Esophagus muscularis mucosa (tissue), 4 donors: ENCODE measurements around the gene HELZ2. TPM values are rescaled to one million over a fixed set of nuclear protein-coding genes. Genes with fewer than 3 reads are reported as not detected.

ENCODE experiments used
- DNase-seq: peaks from one replicate; pipeline ENCODE4 v3.0.0-alpha.2; 2017; ENCODE audit errors: extremely low spot score
- H3K27ac ChIP-seq, 4 donors: fragments of 200-600 bp; sonication (generic); replicated peaks in 1 of 4; 1 replicate in 3 of 4; 2 replicates in 1 of 4; pipeline ENCODE4 v1.5.1; 2016 to 2019; ENCODE audit warnings: mild to moderate bottlenecking in 1 of 4
- H3K27me3 ChIP-seq, 4 donors: fragments of 200-600 bp; sonication (generic); one replicate each; pipeline versions ENCODE4 v1.5.1 to v1.6.0; 2016 to 2019
- H3K36me3 ChIP-seq, 4 donors: fragments of 200-600 bp; sonication (generic); one replicate each; pipeline ENCODE4 v1.5.1; 2016 to 2019
- H3K4me1 ChIP-seq, 4 donors: fragments of 200-600 bp; sonication (generic); one replicate each; pipeline ENCODE4 v1.5.1; 2016 to 2019
- H3K4me3 ChIP-seq, 4 donors: fragments of 200-600 bp; sonication (generic); 1 replicate in 2 of 4; 2 replicates in 2 of 4; pipeline ENCODE4 v1.5.1; 2016 to 2019; ENCODE audit warnings: mild to moderate bottlenecking in 4 of 4, moderate library complexity in 1 of 4
- H3K9me3 ChIP-seq, 4 donors: fragments of 200-600 bp; sonication (generic); 1 replicate in 3 of 4; 2 replicates in 1 of 4; pipeline ENCODE4 v1.5.1; 2016 to 2019
- CTCF ChIP-seq, 3 experiments: fragments of 200-600 bp in 2 of 3; fragments of 450-650 bp in 1 of 3; sonication (generic) in 2 of 3; IDR thresholded peaks; one replicate each; pipeline ENCODE4 v1.5.1; 2017 to 2019; ENCODE audit warnings: antibody characterized with exemption in 3 of 3, mild to moderate bottlenecking in 2 of 3, moderate library complexity in 1 of 3
- EP300 ChIP-seq: sonication (generic); formaldehyde crosslinking; IDR thresholded peaks from one replicate; pipeline ENCODE4 v1.6.1; 2017; ENCODE audit warnings: antibody characterized with exemption
- POLR2A ChIP-seq: fragments of 450-650 bp; IDR thresholded peaks from one replicate; pipeline ENCODE4 v1.6.1; 2017; ENCODE audit warnings: antibody characterized with exemption, moderate library complexity, mild to moderate bottlenecking, low read depth
- POLR2AphosphoS5 ChIP-seq, 2 donors: sonication (generic); formaldehyde crosslinking; IDR thresholded peaks; one replicate each; pipeline ENCODE4 v1.6.1; 2017; ENCODE audit warnings: antibody characterized with exemption in 2 of 2
- WGBS: methylation state at CpG from one replicate; pipeline ENCODE4 v1.1.5; 2018; 5-methylcytosine and 5-hydroxymethylcytosine counted together
- intact Hi-C: fragments of 100-400 bp; cut with DNase I; formaldehyde crosslinking; loops from one replicate; pipeline ENCODE4 v1.15.1; 2023
- total RNA-seq, 4 donors: library from RNA; depleted of rRNA; stranded (reverse); fragments of >200 nt; gene quantifications; one replicate each; pipeline versions ENCODE4 v1.1.0 to v1.2.1, GENCODE V29; 2016

HELZ2 gene
- total RNA-seq, 4 donors from 2014 or later = 19.5 to 36.9 (median 30.3) TPM

DNA sequence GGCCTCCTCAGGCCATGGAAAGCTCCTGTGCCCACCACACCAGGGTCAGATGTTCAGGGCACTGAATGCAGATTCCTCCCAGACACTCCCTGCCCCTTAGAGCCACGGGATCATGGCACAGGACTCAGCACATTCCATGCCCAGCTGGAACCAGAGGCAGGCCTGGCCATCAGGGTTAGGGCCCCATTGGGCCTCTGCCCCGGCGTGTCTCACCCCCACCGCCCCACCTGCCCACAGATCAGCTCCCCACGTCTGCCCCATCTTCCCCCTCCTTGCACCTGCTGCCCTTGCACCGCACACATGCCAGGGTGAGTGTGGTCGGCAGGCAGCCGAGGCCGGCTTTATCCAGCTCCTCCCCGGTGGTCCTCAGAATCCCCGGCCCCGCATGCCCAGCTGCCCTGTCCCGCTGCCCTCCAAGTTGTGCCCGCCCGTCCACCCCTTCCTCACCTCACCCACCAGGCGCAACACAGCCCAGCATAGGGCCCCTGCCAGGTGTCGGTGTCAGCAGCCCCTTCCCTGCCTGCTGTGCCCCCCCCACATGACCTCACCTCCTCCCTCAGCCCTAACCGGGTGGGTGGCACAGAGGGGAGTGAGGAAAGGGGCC is 24.3 kb downstream of the HELZ2 start:
- no peak overlapping the region for H3K27ac ChIP-seq
- 88% methylated on average over 18 of the region's 18 CpGs for WGBS
- intact Hi-C loops = no loop called here
- H3K9me3 ChIP-seq = no peaks in the 10 kb centered on the region
- H3K4me1 ChIP-seq = peaks cover 12 to 26% (median 22%) of the 10 kb centered on the region in 4 donors
- H3K36me3 ChIP-seq = no peaks in the 10 kb centered on the region
- no peak overlapping the region for H3K4me3 ChIP-seq
- peaks cover 0 to 90% (median 26%) of the 10 kb centered on the region in 4 donors for H3K27me3 ChIP-seq
- TF ChIP-seq POLR2AphosphoS5 (IDR thresholded peaks at IDR 0.05) (no peak), EP300 (no peak), CTCF (IDR thresholded peaks at IDR 0.05) (no peak), POLR2A (no peak)
- no peak for DNase-seq

DNA sequence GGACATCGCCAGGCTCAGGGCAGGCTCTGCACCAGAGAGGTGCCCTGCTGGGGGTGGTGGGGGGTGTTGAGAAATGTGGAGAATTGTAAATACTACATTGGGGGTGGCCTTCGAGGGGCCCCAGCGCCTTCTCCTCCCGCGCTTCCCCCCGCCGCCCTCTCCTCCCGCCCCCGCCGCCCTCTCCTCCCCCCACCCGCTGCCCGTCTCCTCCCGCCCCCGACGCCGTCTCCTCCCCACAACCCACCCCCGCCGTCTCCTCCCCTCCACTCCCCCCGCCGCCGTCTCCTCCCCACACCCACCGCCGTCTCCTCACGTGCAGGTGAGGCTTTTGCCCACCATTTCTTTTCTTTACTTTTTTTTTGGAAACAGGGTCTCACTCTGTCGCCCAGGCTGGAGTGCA is 25.0 kb downstream of the HELZ2 start:
- 14% methylated on average over 16 of the region's 25 CpGs for WGBS
- no peak for DNase-seq
- Histone ChIP-seq H3K27me3 (peaks cover 0 to 87% (median 25%) of the 10 kb centered on the region in 4 donors), H3K4me1 (peaks cover 6 to 19% (median 15%) of the 10 kb centered on the region in 4 donors), H3K9me3 (no peaks in the 10 kb centered on the region), H3K4me3 (no peak overlapping the region), H3K36me3 (no peaks in the 10 kb centered on the region), H3K27ac (no peak overlapping the region)
- intact Hi-C loops = no loop called here
- TF ChIP-seq EP300 (no peak), POLR2A (no peak), POLR2AphosphoS5 (IDR thresholded peaks at IDR 0.05) (no peak), CTCF (IDR thresholded peaks at IDR 0.05) (no peak)

DNA sequence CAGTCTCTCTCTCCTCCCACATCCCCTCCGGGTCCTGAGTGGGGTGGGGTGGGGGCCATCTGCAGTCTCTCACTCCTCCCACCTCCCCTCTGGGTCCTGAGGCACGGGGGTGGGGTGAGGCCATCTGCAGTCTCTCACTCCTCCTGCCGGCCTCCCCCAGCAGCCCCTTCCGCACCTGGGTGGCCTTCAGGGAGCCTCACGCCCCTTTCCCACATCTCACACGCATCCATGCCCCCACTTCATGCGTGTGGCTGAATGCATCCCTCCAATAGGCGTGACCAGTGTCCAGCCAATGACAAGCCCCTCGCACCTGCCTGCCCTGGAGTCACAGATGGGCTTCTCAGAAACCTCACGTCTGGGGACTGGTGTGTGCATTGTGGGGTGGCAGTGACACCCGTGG is 25.5 kb downstream of the HELZ2 start:
- Histone ChIP-seq H3K4me3 (no peak overlapping the region), H3K36me3 (no peaks in the 10 kb centered on the region), H3K9me3 (no peaks in the 10 kb centered on the region), H3K27ac (no peak overlapping the region), H3K27me3 (peaks cover 0 to 83% (median 20%) of the 10 kb centered on the region in 4 donors), H3K4me1 (peaks cover 1 to 14% (median 11%) of the 10 kb centered on the region in 4 donors)
- TF ChIP-seq POLR2AphosphoS5 (IDR thresholded peaks at IDR 0.05) (no peak), EP300 (no peak), POLR2A (no peak), CTCF (IDR thresholded peaks at IDR 0.05) (no peak)
- WGBS = 31% methylated on average over 10 of the region's 11 CpGs
- no peak for DNase-seq
- intact Hi-C loops = no loop called here

GRCh38 chr20:63547725-63548480 is 26.1 kb downstream of the HELZ2 start, which contains the start of gene SRMS:
Gene SRMS (minus strand): TSS chr20:63547749. CDS start chr20:63547463, 286 bp downstream.
- intact Hi-C loops = no loop called here
- Histone ChIP-seq H3K9me3 (no peaks in the 10 kb centered on the region), H3K4me3 (no peak within 1 kb of the TSS), H3K27ac (no peak within 1 kb of the TSS), H3K27me3 (peaks cover 0 to 76% (median 15%) of the 10 kb centered on the region in 4 donors), H3K36me3 (no peaks in the 10 kb centered on the region), H3K4me1 (peaks cover 0 to 8% (median 4%) of the 10 kb centered on the region in 4 donors)
- DNase-seq = no peak
- WGBS = 72% methylated on average over 6 of the region's 35 CpGs
- TF ChIP-seq POLR2AphosphoS5 (IDR thresholded peaks at IDR 0.05) (no peak), EP300 (no peak), POLR2A (no peak)
